H4 (cell line): ENCODE results near the gene ITGB6. TPM values are rescaled to one million over a fixed set of nuclear protein-coding genes. Genes with fewer than 3 reads are reported as not detected.

Source experiments
- DNase-seq: peaks from one replicate; pipeline ENCODE4 v3.0.0-alpha.2; 2015; ENCODE audit warnings: low spot score
- total RNA-seq: library from RNA; depleted of rRNA; stranded (reverse); fragments of >200 nt; shearing (Covaris generic); gene quantifications from 2 replicates; pipeline ENCODE4 v1.2.3, GENCODE V29; 2014

Gene ITGB6
- total RNA-seq, 1 experiment from 2014 or later, result not detected

DNA sequence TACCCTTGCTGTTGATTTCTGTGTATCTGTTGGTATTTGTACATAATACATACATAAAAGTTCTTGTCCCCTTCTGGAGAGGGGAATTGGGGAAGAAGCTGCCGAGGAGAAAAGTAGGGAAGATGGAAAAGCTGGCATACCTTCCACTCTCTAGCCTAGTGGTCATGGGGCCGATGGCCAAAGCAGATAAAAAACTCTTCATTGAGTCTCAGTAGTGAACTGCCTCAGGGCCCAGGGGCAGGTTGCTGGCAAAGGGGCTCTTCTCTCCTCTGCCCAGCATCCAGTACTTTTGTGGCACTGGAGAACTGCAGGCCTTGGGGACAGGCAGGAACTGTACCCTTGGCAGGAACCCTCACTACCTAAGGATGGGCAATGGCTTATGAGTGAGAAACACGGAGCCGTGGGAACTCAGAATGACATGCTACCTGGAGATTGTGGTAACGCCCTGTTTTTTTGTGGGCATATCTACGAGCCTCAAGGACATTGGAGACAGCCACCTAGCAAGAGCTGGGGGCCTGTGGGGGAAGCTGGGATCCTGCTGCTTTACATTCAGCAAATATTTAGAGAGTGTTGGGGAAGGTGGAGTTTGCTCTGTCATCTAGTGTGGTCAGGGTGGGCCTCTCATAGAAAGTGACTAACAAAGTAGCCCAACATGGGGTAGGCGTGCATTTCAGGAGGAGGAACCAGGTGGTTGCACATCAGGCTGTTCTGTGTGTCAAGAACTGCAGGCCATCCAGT is 22.6 kb upstream of the ITGB6 start:
- DNase-seq, result no peak

DNA sequence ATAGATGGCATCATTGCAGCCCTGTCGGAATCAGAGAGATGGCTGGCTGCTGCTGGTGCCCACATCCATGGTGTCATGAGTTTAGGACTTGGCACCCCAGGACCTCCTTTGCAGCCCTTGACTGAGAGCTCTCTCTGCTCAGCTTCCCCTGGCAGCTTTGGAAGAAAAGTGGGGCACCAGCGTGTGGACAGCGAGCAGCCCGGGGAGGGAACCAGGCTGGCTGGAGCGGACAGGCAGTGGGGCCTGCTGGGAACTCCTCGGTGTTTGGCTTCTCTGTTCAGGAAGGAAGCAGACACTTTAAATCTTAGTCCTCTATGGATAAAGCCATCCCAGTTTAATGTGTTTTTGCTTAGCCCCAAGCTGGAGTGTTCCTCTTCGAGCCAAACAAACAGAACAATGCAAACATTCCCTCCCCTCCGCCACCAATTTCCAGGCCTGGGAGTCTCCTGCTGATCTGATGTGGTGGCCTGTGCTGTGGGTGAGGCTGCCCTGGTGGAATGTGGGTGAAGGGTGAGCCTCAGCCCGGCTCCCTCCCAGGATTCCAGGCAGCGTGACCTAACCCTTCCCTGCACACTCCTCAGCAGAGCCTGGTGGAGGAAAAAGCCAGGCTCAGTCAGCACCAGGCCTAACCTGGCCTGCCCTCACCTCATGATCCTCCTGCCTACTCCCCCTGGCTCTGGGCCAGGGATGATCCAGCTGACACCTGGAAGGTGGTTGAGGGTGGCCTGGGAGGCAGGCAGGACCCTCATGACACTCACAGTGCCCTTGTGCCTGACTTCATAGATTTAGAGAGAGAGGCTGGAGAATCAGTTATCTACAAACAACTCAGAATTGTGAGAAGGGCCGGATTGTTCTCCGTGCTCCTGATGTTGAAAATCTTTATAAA is 21.6 kb upstream of the ITGB6 start:
- DNase-seq, result peak; percentile 87

DNA sequence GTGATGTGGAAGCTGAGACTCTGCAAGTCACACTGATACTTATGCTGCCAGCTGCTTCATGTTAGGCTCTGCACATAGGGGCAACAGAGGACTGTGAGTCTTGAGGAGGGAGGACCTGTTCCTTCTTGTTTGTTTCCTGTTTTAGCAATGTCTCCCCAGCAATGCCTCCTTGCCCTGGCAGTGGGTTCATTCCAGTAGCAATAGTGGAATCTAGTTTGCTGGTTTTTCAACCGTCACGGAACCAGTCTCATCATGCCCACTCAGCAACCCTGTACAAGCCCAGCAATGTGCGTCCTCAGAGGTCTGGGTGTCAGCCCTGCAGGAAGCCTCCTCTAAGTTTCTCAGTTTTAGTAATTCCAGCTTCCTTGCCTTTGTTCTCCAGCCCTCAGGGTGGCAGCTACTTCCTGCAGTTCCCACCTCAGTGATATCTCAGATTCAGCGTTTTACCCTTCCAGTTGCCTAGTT is 20.5 kb upstream of the ITGB6 start:
- DNase-seq, result no peak

DNA sequence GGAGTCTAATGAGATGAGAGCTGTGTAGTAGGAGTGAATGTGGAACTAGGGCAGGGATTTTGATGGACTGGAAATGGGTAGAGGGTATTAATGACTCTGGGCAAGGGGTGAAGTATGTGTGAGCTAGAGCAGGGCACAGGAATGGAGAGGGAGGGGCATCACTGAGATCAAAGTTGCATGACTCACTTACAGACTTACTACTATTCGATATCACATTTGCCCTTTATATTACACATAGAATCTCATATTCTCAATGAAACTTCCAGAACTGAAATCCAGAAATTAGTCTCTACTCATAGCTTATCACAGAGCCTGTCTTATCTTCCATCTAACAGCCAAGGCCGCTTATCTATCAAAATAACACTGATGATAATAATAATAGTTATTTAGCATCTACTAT is 20.0 kb upstream of the ITGB6 start:
- DNase-seq, result no peak

DNA sequence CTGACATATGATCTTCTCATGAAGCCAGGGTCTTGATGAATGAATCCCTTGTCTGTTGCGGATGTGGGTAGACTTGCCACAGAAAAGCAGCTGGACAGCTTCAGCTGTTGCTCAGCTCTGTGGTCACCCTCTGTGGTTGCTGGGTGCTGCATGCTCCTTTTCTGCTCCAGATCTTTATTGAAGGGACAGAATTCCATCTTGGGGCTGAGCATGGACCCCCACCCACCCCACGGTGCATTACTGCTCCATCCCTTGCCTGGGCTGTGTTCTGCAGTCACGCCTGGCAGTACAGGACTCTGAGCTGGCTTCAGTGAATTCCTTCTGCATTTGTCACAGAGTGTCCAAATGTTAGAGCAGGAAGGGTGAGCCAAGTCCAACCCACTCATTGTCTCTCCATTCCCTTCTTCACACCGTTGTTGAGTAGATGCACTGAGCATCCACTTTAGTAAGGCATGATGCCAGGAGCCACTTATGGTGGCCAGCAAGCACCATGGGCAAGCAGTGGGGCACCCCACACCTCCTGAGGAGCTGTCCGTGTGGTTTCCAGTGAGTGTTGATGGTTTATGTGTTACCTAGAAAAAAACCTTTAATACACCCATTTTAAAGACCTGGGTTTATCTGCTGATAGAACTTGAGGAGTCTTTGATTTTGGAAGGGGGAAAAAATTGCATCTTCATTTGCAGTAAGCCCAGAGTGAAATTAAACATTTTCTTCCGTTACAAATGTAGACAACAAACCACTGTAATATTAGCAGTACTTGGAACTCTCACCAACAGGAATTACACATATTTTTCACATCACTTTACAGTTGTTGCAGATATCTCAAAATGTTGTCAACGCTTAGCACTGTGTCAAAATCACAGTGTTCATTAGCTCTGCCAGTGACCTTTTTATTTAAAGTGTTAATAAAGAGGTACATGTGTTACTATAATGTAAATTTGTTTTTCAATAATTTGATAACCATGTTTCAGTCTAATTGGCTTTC is 14.7 kb upstream of the ITGB6 start:
- DNase-seq, result peak; percentile 92

DNA sequence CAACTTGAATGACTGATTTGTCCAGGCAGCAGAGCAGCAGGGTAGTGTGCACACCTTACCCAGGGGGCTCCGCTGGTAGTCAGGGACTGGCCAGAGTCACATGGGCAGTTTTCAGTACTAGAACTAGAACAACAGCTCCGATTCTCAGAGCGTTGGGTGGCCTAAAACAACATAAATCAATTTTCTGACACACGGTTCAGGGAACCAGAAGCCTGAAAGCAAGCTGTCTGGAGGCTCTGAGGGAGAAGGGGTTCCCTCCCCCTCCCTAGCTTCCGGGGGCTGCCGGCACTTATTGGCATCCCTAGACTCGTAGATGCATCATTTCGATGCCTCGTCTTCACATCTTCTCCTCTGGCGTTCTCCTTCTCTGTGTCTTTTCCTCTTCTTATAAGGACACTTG is 13.4 kb upstream of the ITGB6 start:
- no peak for DNase-seq

DNA sequence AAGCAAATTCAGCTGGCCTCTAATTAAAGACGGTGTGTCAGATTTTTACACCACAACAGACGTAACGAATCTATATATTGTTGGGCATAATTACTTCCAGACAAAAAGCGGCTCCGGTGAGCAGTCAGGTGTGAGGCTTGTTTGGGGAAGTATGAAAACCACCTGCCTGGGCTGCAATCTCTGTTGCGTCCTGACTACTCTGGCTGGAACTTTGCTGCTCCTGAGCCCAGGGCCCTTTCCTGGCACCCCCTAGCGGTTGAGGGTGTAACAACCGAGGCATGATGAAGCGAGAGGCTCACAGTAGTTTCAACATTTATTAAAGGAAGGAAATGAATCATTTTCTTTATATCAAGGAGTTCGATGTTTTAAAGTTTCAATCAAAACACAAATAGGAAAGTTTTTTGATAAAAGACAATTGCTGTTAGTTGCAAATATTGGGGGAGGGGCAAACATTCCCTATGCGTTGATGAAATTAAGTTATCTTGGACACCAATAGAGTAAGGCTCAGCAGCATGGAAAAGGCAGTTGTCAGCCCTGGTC is 10.6 kb upstream of the ITGB6 start:
- DNase-seq, result peak; percentile 75

DNA sequence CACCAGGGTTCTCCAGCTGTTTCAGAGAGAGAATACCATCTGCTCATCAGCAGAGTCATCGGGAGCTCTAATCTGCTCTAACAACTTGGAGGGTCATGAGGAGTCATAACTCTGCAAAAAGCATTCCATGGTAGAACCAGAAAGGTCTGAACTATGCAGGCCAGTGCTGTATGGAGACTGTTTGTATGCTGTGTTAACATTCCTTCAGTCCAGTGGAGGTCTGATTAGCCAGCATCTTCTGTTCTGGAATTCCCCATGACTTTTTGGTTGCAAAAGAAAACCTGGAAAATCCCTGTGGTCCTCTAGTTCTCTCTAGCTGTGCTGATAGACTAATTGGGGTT is 9.4 kb upstream of the ITGB6 start:
- DNase-seq, result peak; percentile 33

DNA sequence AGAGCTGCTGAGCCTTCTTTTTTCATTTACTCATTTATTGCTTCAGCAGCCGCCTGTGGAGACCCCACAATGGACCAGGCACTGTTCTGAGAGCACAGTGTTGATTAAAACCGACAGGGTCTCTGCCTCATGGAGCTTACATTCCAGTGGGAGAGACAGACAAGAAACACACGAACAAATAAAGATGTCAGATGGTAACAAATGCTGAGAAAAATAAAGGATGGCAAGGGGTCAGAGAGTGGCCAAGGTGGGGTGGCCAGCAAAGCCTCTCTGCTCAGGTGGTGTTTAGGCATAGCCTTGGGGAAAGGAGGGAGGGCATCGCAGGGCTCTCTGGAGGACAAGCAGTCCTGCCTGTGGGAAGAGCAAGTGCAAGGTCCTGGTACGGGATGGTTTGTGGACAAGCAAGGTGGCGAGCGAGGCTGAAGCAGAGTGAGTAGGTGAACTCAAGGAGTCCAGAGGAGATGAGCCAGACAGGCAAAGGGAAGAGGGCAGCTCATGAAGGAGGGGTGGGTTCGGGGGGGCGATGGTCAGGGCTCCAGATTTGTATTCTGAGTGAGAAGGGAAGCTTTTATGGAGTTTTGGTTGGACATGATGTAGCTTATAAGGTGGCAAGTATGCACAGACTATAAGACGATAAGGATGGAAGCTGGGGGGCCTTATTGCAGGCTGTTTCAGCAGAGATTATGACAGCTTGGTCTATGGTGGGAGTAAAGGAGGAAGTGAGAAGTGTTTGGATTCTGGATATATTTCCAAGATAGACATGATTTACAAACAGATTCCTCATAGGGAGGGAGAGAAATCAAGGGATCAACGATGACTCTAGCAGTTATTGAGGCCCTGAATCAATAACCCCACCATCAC is 8.8 kb upstream of the ITGB6 start:
- no peak for DNase-seq

DNA sequence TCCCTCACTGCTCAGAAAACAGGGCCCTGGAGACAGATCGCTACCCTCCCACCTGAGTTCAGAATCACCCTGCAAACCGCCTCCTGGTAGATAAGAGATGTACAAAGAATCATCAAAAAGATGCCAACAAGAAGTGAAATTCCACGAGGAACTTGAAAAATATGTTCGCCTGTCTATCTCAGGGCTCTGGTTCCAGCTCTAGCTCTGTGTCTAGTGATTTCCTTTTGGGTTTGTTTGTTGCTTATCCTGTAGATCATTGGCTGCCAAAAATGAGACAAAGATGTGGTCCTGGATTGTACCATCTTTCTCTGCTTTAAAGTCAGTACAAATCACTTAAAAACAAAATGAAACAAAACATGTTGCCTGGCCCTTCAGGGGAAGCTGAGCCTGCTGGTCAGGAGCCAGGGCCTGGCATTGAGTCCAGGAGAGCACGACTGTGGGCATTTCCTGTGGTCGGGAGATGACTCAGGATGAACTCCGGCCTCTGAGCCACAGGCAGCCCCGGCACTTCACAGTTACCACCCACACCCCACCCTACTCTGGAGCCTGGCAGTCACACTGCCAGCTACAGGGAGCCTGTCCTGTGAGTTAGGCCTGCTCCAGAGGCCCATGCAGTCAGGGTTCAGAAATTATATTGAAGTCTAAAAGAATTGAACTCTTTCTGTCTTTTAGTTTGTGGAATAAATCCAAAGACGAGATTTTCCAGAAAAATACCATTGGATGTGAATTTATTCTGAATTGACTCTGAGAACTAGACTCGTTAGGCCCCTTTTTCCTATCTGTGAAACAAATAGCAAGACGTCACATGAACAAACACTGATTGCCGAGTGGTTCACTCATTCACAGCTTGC is 8.0 kb upstream of the ITGB6 start:
- DNase-seq, result peak; percentile 95

DNA sequence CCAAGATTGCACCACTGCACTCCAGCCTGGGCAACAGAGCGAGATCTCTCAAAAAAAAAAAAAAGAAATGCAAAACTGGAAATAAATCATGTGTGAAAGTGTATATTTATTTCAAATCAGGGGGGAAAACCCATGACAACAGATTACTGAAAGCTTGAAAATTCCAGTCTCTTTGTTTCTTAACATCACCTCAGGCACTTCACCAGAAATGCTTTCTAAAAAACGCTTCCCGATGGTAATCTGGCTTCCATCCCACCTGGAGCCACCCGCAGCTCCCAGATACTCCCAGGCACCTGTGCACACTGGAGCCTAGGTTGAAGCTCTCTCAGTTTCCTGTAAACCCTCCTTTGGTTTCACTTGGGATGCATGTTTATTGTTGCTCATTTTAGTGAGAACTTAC is 7.2 kb upstream of the ITGB6 start:
- DNase-seq, result no peak

DNA sequence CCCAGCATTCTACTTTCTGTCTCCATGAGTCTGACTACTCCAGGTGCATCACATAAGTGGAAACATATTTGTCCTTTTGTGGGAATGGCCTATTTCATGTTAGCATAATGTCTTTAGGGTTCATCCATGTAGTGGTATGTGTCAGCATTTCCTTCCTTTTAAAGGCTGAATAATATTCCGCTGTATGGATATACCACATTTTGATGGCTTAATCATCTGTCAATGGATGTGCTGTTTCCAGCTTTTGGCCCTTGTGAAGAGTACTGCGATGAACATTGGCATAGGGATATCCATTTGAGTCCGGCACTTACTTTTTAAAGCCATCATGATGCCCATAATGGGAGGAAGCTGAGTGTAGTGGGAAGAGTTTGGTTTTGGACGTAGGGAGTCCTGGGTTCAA is 6.4 kb upstream of the ITGB6 start:
- DNase-seq, result no peak

DNA sequence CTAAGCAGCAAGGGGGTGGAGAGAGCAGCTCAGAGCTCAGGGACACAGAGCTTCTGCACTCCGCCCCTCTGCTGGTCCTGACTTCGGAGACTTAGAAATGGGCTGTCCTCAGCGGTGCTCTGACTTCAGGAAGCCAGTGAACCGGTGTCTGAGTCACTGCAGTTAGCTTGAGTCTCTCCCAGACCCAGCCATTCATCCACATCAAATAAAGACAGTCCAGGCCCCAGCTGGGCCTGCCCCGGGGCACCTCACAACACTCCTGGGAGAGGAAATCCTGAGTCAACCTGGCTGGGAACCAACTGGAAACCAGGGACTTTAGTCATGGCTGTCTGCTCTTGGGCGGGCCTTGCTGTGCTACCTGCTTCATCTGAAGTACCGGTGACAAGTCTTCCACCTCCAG is 5.4 kb upstream of the ITGB6 start:
- peak; percentile 97 for DNase-seq

DNA sequence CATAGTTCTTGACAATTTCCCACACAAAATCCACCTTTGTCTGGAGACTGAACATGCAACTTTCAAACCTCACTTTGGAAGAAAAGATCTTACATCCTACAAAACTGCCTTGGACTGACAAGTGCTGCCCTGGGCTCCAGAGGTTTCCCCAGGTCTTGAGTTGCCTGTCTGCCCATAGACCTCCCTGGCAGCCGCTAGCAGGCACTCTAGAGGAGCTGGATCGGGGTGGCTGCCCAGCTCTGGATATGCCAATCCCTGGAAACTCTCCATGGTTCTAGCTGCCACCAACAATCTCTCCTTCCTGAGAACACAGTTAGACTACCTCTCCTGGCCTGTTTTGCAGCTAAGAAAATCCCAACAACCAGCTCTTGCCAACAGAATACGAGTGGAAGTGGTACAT is 3.4 kb upstream of the ITGB6 start:
- no peak for DNase-seq

DNA sequence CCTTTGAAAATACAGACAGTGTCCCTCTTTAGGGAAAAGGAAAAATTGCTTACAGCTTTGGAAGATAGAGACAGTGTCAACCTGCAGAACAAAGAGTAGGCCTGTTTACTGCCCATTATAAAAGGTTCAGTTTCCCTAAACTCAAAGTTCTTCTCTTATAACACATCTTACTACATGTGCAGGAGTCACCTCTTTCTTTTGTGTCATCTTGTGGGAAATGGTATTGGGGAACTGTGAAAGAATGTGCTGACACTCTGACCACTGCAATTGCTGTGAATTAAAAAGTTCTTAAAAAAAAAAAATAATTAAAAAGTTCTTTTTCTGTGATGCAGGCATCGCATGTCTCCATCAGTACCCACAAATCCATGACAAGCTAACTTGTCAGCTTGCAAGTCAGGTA is 2.9 kb upstream of the ITGB6 start:
- no peak for DNase-seq

DNA sequence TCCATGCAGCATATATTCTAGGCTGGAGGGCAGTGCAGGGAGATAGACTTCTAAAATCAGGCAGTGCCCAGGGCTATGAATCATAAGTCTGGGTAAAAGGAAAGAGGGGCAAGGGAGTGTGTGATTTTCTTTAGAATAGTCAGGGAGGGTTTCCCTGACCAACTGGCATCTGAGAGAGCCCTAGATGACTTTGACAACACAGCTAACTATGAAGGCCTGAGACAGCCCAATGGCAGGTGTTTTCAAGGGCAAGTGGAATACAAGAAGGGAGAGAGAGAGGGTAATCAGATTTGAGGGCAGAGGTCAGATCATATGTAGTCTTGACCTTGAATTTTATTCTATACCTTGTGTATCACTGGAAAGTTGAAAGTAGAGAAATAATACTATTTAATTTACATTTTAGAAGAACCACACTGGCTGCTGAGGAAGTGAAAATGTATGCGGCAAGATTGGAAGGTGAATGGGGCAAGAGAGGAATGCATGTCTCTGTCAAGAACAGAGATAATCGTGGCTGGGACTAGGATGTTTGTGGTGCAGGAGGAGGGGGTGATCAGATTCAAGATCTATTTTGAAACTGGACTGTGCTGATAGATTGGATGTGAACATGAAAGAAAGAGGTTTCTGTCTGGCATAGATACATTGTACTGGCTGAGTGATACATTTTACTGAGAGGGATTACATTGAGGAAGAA is 1.9 kb upstream of the ITGB6 start:
- no peak for DNase-seq

DNA sequence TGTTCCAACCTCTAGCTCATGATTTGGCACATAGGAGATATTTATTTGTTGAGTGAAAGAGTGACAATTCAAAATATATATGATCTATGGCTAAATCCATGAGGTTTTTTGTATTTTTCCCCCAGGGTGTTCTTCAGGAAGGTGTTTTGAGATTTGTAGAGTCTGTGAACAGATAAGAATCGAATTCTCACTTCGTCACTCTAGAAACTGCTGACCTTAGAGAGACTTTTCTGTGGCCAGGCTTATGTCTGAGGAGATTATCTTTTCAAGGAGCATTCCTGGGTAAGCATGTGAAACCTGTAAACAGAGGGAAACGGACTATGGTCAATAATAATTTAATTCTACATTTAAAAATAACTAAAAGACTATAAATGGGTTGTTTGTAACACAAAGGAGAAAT is 849 bp upstream of the ITGB6 start:
- DNase-seq, result no peak

DNA sequence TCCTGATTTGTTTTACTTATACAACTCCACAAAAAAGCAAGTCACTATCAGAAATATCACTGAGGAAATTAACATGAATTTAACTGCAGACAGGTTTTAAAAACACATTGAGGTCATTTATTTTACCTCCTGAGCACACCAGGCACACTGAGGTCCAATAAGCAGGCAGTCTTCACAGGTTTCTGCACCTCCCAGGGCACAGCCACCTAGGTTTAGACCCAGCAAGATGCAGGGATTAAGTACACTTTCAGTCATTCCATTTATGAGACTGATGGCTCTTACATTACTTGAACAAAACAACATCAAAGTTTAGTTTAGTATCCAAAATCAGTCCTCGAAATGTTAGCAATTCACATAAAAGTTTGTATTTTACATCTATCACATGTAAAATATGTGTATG is 1.0 kb downstream of the ITGB6 start:
- DNase-seq, result no peak

DNA sequence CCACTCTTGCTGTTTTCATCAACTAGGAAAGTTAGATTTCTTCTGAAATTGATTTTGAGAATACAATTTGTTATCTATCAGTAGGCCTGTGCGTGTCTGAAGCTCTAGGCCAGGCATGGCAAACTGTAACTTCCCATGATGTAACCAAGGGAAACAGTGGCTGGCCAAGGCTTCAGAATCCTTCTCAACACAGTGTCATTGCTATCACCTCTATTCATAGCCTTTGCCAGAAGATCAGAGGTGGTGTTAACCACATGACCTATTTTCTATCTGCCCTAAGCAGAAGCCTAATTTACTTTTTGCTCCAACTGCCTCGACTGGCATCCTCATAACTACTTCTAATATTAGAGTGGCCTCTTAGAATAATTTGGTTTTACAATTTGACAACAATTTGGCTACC is 2.5 kb downstream of the ITGB6 start:
- DNase-seq, result no peak
